T-helper 2 cell treated with Interferon-gamma antibody and Interleukin-4, amounts not matched to agents 100 ng/mL and 5 ng/mL, for 36 hours (primary cell): ENCODE results near the gene RNU4-1. TPM values are rescaled to one million over a fixed set of nuclear protein-coding genes. Genes with fewer than 3 reads are reported as not detected.
"Not testable (repeated sequence)": the region's sequence is repeated elsewhere in the genome, so short reads cannot be mapped to it uniquely, and the experiment has no call there.

ENCODE experiments used
- intact Hi-C: fragments of 100-400 bp; cut with micrococcal nuclease; formaldehyde crosslinking; loops from one replicate; pipeline ENCODE4 v1.15.1; 2023
- total RNA-seq: library from RNA; stranded (reverse); gene quantifications from 2 replicates; pipeline ENCODE4 v1.2.3, GENCODE V29; 2022

RNU4-1 gene
- total RNA-seq, 1 donor from 2014 or later = 3,138 TPM

GRCh38 chr12:120259418-120260202 is 33.4 kb downstream of the RNU4-1 start:
- intact Hi-C loops = loop anchor here (10.0 kb wide), 1 partner anchor 245 kb away; no protein-coding TSS in a partner anchor

GRCh38 chr12:120258323-120258896 is 34.6 kb downstream of the RNU4-1 start:
- intact Hi-C loops = loop anchor here (10.0 kb wide), 1 partner anchor 244 kb away; no protein-coding TSS in a partner anchor

GRCh38 chr12:120257041-120257821 is 35.8 kb downstream of the RNU4-1 start:
- intact Hi-C loops = loop anchor here (10.0 kb wide), 1 partner anchor 242 kb away; no protein-coding TSS in a partner anchor

- intact Hi-C loops = loop anchor here (5.0 to 10.0 kb wide), 2 partner anchors 138 to 240 kb away; partner anchors contain the start of gene RAB35
Observed at GRCh38 chr12:120254809-120255208, 38.2 kb downstream of the RNU4-1 start.

GRCh38 chr12:120253313-120253712 is 39.7 kb downstream of the RNU4-1 start:
- intact Hi-C loops = loop anchor here (2.0 to 10.0 kb wide), 3 partner anchors 39 to 239 kb away; partner anchors contain the start of genes RAB35 and RNU4-1

- intact Hi-C loops = loop anchor here (1.0 to 10.0 kb wide), 6 partner anchors 13 to 237 kb away; partner anchors contain the start of genes PXN, RAB35, RNU4-1 and RPLP0
Observed at GRCh38 chr12:120252071-120252906, 40.7 kb downstream of the RNU4-1 start.

GRCh38 chr12:120251364-120252070 is 41.5 kb downstream of the RNU4-1 start:
- intact Hi-C loops = loop anchor here (1.0 to 10.0 kb wide), 6 partner anchors 14 to 237 kb away; partner anchors contain the start of genes PXN, RAB35, RNU4-1 and RPLP0

- intact Hi-C loops = loop anchor here (5.0 to 10.0 kb wide), 2 partner anchors 133 to 235 kb away; partner anchors contain the start of gene RAB35
Observed at GRCh38 chr12:120249875-120250795, 42.9 kb downstream of the RNU4-1 start.

GRCh38 chr12:120249266-120249874 is 43.7 kb downstream of the RNU4-1 start:
- intact Hi-C loops = no loop called here

- intact Hi-C loops = no loop called here
Observed at GRCh38 chr12:120247621-120248030, 45.4 kb downstream of the RNU4-1 start.

GRCh38 chr12:120247183-120247582 is 45.9 kb downstream of the RNU4-1 start:
- intact Hi-C loops = no loop called here

- intact Hi-C loops = not testable (repeated sequence)
Observed at GRCh38 chr12:120246705-120247104, 46.3 kb downstream of the RNU4-1 start.

Other genes starting within 250 kb of the RNU4-1 start
- 87.2 and 90.3 TPM in 2 replicates for gene RAB35, start 176.5 kb downstream of the RNU4-1 start, total RNA-seq
- gene GCN1, start 98.5 kb downstream of the RNU4-1 start, total RNA-seq = 117 and 121 TPM in 2 replicates
- 2,486 and 2,509 TPM in 2 replicates for gene RPLP0, start 92.1 kb downstream of the RNU4-1 start, total RNA-seq
- 177 and 182 TPM in 2 replicates for gene PXN, start 27.5 kb downstream of the RNU4-1 start, total RNA-seq
- gene RNU4-2, start 1.3 kb downstream of the RNU4-1 start, total RNA-seq = 7,202 and 7,829 TPM in 2 replicates
- 1.2 and 1.6 TPM in 2 replicates for gene SIRT4, start 9.1 kb upstream of the RNU4-1 start, total RNA-seq
- not detected in 2 replicates for gene PLA2G1B, start 34.5 kb upstream of the RNU4-1 start, total RNA-seq
- gene MSI1, start 75.9 kb upstream of the RNU4-1 start, total RNA-seq = not detected in 2 replicates
- gene COX6A1, start 144.9 kb upstream of the RNU4-1 start, total RNA-seq = 280 and 287 TPM in 2 replicates
- 30.7 and 31.9 TPM in 2 replicates for gene TRIAP1, start 153.1 kb upstream of the RNU4-1 start, total RNA-seq
- gene GATC, start 153.2 kb upstream of the RNU4-1 start, total RNA-seq = 27.9 and 29.0 TPM in 2 replicates
- 203 TPM in 2 replicates for gene SRSF9, start 176.5 kb upstream of the RNU4-1 start, total RNA-seq
- gene DYNLL1, start 202.9 kb upstream of the RNU4-1 start, total RNA-seq = 331 and 335 TPM in 2 replicates
- 28.7 and 31.0 TPM in 2 replicates for gene COQ5, start 235.9 kb upstream of the RNU4-1 start, total RNA-seq
- 173 and 183 TPM in 2 replicates for gene RNF10, start 241.1 kb upstream of the RNU4-1 start, total RNA-seq